Neural progenitor cell (in vitro differentiated cells): ENCODE data around the gene MYRIP. TPM values are rescaled to one million over a fixed set of nuclear protein-coding genes. Genes with fewer than 3 reads are reported as not detected.

Experiments
- DNase-seq: peaks from one replicate; pipeline ENCODE4 v3.0.0-alpha.2; 2016; ENCODE audit warnings: low spot score
- H2AFZ ChIP-seq: fragments of 200-600 bp; sonication (generic); replicated peaks from 2 replicates; pipeline ENCODE4 v1.6.1; 2016; ENCODE audit warnings: antibody characterized with exemption
- H3F3A ChIP-seq: fragments of 200-600 bp; sonication (generic); 2 replicates; pipeline ENCODE4 v1.6.1; 2016; ENCODE audit warnings: antibody characterized with exemption, low read depth
- H3K27ac ChIP-seq: fragments of 200-600 bp; sonication (generic); 2 replicates; pipeline ENCODE4 v1.5.1; 2016; ENCODE audit warnings: mild to moderate bottlenecking
- H3K27me3 ChIP-seq: fragments of 200-600 bp; sonication (generic); 2 replicates; pipeline ENCODE4 v1.6.1; 2016; ENCODE audit warnings: mild to moderate bottlenecking, moderate library complexity
- H3K36me3 ChIP-seq: fragments of 200-600 bp; sonication (generic); 2 replicates; pipeline ENCODE4 v1.5.1; 2016
- H3K4me1 ChIP-seq: fragments of 200-600 bp; sonication (generic); 2 replicates; pipeline ENCODE4 v1.6.1; 2016; ENCODE audit warnings: mixed run types
- H3K4me2 ChIP-seq: fragments of 200-600 bp; sonication (generic); 2 replicates; pipeline ENCODE4 v1.6.1; 2016
- H3K4me3 ChIP-seq: fragments of 200-600 bp; sonication (generic); 2 replicates; pipeline ENCODE4 v1.5.1; 2016
- H3K79me2 ChIP-seq: fragments of 200-600 bp; sonication (generic); 2 replicates; pipeline ENCODE4 v1.6.1; 2016; ENCODE audit warnings: low read depth
- H3K9ac ChIP-seq: fragments of 200-600 bp; sonication (generic); 2 replicates; pipeline ENCODE4 v1.6.1; 2016
- H3K9me3 ChIP-seq: fragments of 200-600 bp; sonication (generic); 2 replicates; pipeline ENCODE4 v1.5.1; 2016; ENCODE audit warnings: low read depth
- H4K20me1 ChIP-seq: fragments of 200-600 bp; sonication (generic); 2 replicates; pipeline ENCODE4 v1.6.1; 2016; ENCODE audit warnings: low read depth
- H3K27ac Mint-ChIP-seq: 3 replicates; pipeline ENCODE4 v1.8.0; 2021; ENCODE audit warnings: mixed read lengths
- H3K27me3 Mint-ChIP-seq: 2 replicates; pipeline ENCODE4 v1.8.0; 2022; ENCODE audit warnings: low read depth, mild to moderate bottlenecking, inconsistent platforms, moderate library complexity, mixed read lengths; ENCODE audit not compliant: insufficient read depth
- H3K36me3 Mint-ChIP-seq: 3 replicates; pipeline ENCODE4 v1.8.0; 2021; ENCODE audit warnings: mixed read lengths
- H3K4me1 Mint-ChIP-seq: 3 replicates; pipeline ENCODE4 v1.8.0; 2021; ENCODE audit warnings: mixed read lengths
- H3K4me3 Mint-ChIP-seq: 3 replicates; pipeline ENCODE4 v1.8.0; 2021; ENCODE audit warnings: mild to moderate bottlenecking, moderate library complexity, mixed read lengths
- H3K9me3 Mint-ChIP-seq: 3 replicates; pipeline ENCODE4 v1.8.0; 2020; ENCODE audit warnings: mixed read lengths
- CTCF ChIP-seq: fragments of 200-600 bp; sonication (generic); IDR thresholded peaks from 2 replicates; pipeline ENCODE4 v1.5.1; 2017; ENCODE audit warnings: antibody characterized with exemption, mild to moderate bottlenecking
- EZH2 ChIP-seq: fragments of 200-600 bp; sonication (generic); IDR thresholded peaks from 2 replicates; pipeline ENCODE4 v1.6.1; 2017; ENCODE audit warnings: antibody characterized with exemption, mild to moderate bottlenecking, moderate library complexity
- EZH2phosphoT487 ChIP-seq: fragments of 200-600 bp; sonication (generic); IDR thresholded peaks from 2 replicates; pipeline ENCODE4 v1.6.1; 2017; ENCODE audit warnings: antibody characterized with exemption
- total RNA-seq: library from RNA; depleted of rRNA; stranded (reverse); fragments of >200 nt; gene quantifications from 2 replicates; pipeline ENCODE4 v1.2.3, GENCODE V29; 2015; ENCODE audit warnings: low replicate concordance

Gene MYRIP
- total RNA-seq, 1 donor from 2014 or later = 0.62 TPM

GRCh38 chr3:40097131-40098117 lies 288.0 kb downstream of the MYRIP start:
- H3K9me3 Mint-ChIP-seq = no peaks in the 10 kb centered on the region
- no peak for TF ChIP-seq EZH2
- no peak for TF ChIP-seq EZH2phosphoT487
- TF ChIP-seq CTCF = no peak
- peaks cover 2% of the 10 kb centered on the region for H3K27me3 Mint-ChIP-seq
- DNase-seq = no peak
- Histone ChIP-seq H3K27ac (no peak overlapping the region), H3K4me3 (no peak overlapping the region), H3K9me3 (no peaks in the 10 kb centered on the region), H2AFZ (no peak overlapping the region), H3F3A (no peaks in the 10 kb centered on the region), H3K79me2 (no peaks in the 10 kb centered on the region), H3K27me3 (no peaks in the 10 kb centered on the region), H4K20me1 (no peaks in the 10 kb centered on the region), H3K9ac (no peak overlapping the region), H3K4me2 (no peak overlapping the region), H3K4me1 (no peaks in the 10 kb centered on the region), H3K36me3 (no peaks in the 10 kb centered on the region)
- H3K36me3 Mint-ChIP-seq = no peaks in the 10 kb centered on the region
- H3K4me1 Mint-ChIP-seq = no peaks in the 10 kb centered on the region
- H3K4me3 Mint-ChIP-seq = no peak overlapping the region
- no peak overlapping the region for H3K27ac Mint-ChIP-seq

- Mint-ChIP-seq H3K9me3 (no peaks in the 10 kb centered on the region), H3K27ac (no peak overlapping the region), H3K36me3 (no peaks in the 10 kb centered on the region), H3K4me3 (no peak overlapping the region), H3K27me3 (peaks cover 2% of the 10 kb centered on the region), H3K4me1 (no peaks in the 10 kb centered on the region)
- H3K4me3 ChIP-seq = no peak overlapping the region
- no peak for TF ChIP-seq CTCF
- no peak for TF ChIP-seq EZH2
- TF ChIP-seq EZH2phosphoT487 = no peak
- no peaks in the 10 kb centered on the region for H3K79me2 ChIP-seq
- no peaks in the 10 kb centered on the region for H3F3A ChIP-seq
- H3K27me3 ChIP-seq = no peaks in the 10 kb centered on the region
- H3K4me1 ChIP-seq = no peaks in the 10 kb centered on the region
- H3K9me3 ChIP-seq = no peaks in the 10 kb centered on the region
- H3K4me2 ChIP-seq = no peak overlapping the region
- no peak for DNase-seq
- H3K27ac ChIP-seq = no peak overlapping the region
- H3K9ac ChIP-seq = no peak overlapping the region
- no peaks in the 10 kb centered on the region for H4K20me1 ChIP-seq
- no peaks in the 10 kb centered on the region for H3K36me3 ChIP-seq
- H2AFZ ChIP-seq = no peak overlapping the region
Measured at GRCh38 chr3:40098261-40098759, 288.9 kb downstream of the MYRIP start.

GRCh38 chr3:40099871-40100270 lies 290.5 kb downstream of the MYRIP start:
- H3K4me1 ChIP-seq = no peaks in the 10 kb centered on the region
- no peak for DNase-seq
- H3K27ac ChIP-seq = no peak overlapping the region
- no peaks in the 10 kb centered on the region for H3K9me3 ChIP-seq
- H3K36me3 ChIP-seq = no peaks in the 10 kb centered on the region
- H3K4me3 Mint-ChIP-seq = no peak overlapping the region
- no peak overlapping the region for H2AFZ ChIP-seq
- no peak overlapping the region for H3K9ac ChIP-seq
- no peak overlapping the region for H3K27ac Mint-ChIP-seq
- H3K27me3 Mint-ChIP-seq = peaks cover 2% of the 10 kb centered on the region
- H3K4me3 ChIP-seq = no peak overlapping the region
- H3F3A ChIP-seq = no peaks in the 10 kb centered on the region
- H3K9me3 Mint-ChIP-seq = no peaks in the 10 kb centered on the region
- H3K27me3 ChIP-seq = no peaks in the 10 kb centered on the region
- TF ChIP-seq CTCF (no peak), EZH2 (no peak), EZH2phosphoT487 (no peak)
- no peaks in the 10 kb centered on the region for H4K20me1 ChIP-seq
- H3K4me2 ChIP-seq = no peak overlapping the region
- H3K36me3 Mint-ChIP-seq = no peaks in the 10 kb centered on the region
- H3K4me1 Mint-ChIP-seq = no peaks in the 10 kb centered on the region
- H3K79me2 ChIP-seq = no peaks in the 10 kb centered on the region
